Daoy (cell line): Measurements from ENCODE around the gene CD226. TPM values are rescaled to one million over a fixed set of nuclear protein-coding genes. Genes with fewer than 3 reads are reported as not detected.
"Not testable (repeated sequence)": the region's sequence is repeated elsewhere in the genome, so short reads cannot be mapped to it uniquely, and the experiment has no call there.

ENCODE experiments used
- DNase-seq: peaks from one replicate; pipeline ENCODE4 v3.0.0-alpha.2; 2015; ENCODE audit warnings: low read depth
- total RNA-seq: library from RNA; depleted of rRNA; stranded (reverse); fragments of >200 nt; shearing (Covaris generic); gene quantifications from 2 replicates; pipeline ENCODE4 v1.2.3, GENCODE V29; 2014

The CD226 gene
- total RNA-seq, 1 experiment from 2014 or later: 0.91 TPM

DNA sequence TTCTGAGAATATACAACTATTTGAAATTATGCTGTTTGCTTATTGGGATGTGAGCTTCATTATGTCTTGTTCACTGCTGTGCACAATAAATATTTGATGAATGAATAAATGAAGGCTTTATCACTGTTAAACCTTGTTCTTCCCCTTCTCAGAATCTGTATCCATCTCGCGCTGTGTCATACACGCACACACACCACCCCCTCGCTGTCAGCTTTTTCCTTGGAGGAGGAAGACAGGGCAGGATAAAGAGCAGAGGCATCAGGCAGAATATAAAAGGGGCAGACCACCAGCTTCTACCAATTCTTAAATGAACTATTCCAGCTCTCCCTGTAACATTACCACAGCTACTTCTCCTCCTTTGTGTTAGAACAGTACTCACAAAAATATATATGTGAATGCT lies 75.0 kb downstream of the CD226 start:
- DNase-seq: no peak

GRCh38 chr18:69871363-69871762 lies 76.3 kb downstream of the CD226 start:
- no peak for DNase-seq

DNA sequence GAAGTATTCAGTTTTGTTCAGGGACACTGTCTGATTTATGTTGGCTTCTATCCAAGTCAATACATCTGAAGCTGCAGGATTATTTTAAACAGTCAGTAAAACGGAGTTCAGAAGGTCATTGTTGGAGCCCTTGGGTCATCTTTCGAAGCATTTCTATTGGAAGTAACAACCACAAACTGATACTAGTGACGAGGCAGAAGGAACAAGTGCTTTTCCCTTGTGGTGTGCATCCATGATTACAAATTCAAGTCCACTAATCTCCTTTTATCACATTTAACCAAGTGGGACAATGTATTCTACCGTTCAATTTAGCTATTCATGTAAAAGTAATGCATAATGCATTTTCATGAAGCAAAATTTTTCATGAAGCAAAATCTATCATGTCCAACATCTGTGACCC lies 76.9 kb downstream of the CD226 start:
- DNase-seq: no peak

- DNase-seq: no peak
These were observed 81.5 kb downstream of the CD226 start for GRCh38 chr18:69866212-69866611.

DNA sequence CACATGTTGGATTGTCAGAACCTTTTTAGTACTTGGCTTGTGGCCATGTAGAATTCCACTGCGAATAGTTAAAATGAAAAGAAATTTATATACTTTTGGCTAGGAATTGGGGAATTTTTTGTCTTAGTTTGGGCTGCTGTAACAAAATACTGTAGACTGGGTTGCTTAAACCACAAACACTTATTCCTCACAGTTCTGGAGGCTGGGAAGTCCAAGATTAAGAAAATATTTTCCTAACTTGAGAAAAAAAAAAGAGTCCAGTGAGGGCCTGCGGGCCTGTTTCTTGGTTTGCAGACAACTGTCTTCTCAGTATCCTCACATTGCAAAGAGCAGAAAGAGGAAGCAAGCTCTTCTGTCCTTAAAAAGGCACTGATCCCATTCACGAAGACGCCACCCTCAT lies 81.9 kb downstream of the CD226 start:
- no peak for DNase-seq

DNA sequence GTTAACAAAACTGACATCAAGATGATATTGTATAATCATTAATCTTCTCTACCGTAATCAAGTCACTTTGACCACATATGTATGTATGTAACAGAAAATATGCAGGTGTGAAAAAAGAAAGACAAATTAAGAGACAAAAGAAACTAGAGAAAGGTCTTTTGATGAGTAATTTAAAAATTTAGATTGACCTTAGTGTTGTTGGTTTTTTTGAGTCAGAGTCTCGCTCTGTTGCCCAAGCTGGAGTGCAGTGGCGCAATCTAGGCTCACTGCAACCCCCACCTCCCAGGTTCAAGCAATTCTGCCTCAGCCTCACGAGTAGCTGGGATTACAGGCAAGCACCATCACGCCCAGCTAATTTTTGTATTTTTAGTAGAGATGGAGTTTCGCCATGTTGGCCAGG lies 82.9 kb downstream of the CD226 start:
- not testable (repeated sequence) for DNase-seq

GRCh38 chr18:69858897-69859296 lies 88.8 kb downstream of the CD226 start:
- DNase-seq: no peak

- DNase-seq: no peak
These were observed 93.2 kb downstream of the CD226 start for GRCh38 chr18:69854455-69854854.

DNA sequence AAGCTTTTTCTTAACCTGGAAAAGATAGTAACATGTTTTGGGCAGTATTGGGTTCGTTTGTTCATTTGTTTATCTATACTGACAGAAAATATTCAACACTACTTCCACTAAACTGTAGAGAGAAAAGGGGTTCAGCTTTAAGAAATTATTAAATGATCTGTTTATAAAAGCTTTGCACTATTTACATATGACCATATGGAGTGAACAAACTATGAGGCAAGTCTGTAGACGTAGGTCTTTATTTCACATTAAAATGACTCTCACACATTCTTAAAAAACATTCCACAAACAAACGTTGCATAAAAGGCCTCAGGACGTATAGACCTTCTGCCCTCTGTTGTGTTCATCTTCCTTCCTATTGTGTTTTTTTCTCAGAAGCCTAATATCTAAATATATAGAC lies 94.6 kb downstream of the CD226 start:
- DNase-seq: no peak

DNA sequence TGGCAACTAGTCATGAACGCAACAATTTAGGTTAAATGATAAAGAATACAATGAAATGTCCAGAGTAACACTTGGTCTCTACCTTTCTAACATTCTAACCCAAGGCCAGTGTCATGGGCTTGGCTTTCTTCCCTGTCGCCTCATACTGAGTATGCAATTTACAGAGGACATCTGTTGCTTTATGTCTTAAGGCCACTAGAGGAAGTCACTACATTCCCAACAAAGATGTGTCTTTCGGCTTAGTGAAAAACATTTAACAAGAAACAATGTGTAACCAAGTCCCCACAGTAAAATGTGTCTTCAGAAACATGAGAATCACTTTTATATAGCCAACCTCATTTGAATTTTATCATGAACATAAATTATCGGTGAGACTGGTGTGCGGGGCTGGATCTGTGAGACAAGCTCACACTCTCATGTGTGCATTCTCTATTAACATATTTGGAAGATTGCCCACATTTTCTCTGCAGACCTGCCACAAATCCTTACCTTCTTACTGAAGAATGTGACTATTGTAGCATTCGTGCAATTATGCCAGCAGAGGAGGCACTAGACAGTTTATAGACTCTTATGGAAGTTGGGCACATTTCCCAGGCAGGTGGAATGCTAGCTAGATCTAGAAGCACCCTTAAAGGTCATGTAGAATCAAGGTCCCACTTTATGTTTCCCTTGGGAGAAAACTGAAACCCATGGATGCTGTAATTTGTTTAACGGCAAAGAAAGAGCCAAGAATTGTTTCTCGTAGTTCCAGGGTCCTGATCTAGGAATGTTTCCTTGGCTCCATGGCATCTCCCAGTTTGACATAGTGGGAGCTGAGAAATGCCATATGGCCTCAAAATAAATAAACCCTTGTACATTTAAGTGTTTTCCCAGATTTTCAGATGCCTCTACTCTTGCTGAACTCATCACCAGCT lies 101.8 kb downstream of the CD226 start:
- peak; percentile 2 for DNase-seq

GRCh38 chr18:69844656-69845055 lies 103.0 kb downstream of the CD226 start:
- no peak for DNase-seq

DNA sequence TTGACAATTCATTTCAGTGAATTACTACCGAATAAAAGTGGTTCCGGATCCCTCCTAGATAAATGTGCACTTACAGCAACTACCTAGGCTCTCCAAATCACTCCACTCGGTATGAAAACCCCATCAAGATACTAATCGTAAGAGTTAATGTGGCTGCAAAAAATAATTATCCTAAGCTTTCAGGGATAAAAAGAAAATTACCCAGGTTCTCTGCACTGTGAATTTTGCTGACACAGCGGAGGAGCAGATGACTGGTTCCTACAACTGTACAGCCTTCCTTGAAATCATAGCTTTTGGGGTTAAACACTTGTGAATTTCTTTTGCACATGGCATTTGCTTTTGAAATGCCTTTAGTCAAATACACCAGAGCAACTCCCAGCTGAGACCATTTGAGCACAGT lies 104.7 kb downstream of the CD226 start:
- no peak for DNase-seq

DNA sequence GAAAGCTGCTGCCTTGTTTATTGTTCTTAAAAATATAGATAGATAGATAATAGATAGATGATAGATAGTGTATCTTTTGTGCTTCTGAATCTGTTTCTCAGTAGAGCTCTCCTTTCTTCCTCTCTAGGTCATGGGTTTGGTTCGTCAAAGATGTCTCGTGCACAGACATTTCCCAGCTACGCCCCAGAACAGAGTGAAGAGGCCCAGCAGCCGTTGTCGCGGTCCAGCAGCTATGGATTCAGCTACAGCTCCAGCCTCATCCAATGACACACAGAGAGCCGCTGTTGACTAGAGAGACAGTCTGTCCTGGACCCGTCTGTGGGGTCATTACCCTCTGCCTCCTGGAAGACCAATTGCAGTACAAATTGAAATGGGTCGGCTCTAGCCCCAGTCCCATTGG lies 106.6 kb downstream of the CD226 start:
- no peak for DNase-seq

- peak; percentile 33 for DNase-seq
These were observed 107.2 kb downstream of the CD226 start for GRCh38 chr18:69840445-69840844.

- DNase-seq: peak; percentile 5
These were observed 107.7 kb downstream of the CD226 start for GRCh38 chr18:69840001-69840400.

DNA sequence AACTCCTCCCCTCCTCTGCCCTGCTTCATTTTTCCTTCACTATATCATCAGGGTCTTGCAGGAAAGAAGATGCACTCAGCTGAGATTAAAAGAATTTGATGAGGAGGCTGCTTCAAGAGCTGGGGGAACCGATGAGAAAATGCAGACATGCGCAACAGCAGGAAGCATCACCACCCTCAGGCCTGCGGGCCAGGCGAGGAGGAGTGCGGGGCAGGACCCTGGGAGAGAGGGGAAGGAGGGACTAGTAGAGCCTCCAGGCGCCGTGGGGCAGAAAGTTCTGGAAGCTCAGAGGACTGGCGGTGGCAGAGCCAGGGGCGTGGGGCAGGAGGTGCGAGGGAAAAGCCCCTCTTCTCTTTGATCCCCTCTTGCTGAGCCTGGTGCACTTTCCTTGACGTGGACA lies 108.2 kb downstream of the CD226 start:
- DNase-seq: no peak

GRCh38 chr18:69838620-69839411 lies 108.9 kb downstream of the CD226 start:
- peak; percentile 61 for DNase-seq

DNA sequence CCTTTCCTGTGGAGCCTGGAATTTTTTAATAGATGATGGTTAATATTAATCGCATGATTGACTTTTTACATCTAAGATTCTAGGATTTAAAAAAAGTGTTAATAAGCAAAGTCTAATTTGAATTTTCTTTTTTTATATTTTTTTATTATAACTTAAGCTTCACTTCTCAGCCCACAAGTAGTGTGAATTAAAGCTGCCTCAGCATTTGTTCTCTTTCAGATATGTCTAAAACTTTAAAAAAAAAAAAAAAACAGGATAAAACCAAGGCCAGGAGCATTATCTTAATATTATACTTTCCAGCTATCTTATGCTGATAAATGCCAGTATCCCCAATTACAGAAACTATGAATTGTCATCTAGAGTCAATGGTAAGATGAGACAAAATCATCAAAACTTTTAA lies 109.7 kb downstream of the CD226 start:
- DNase-seq: no peak

DNA sequence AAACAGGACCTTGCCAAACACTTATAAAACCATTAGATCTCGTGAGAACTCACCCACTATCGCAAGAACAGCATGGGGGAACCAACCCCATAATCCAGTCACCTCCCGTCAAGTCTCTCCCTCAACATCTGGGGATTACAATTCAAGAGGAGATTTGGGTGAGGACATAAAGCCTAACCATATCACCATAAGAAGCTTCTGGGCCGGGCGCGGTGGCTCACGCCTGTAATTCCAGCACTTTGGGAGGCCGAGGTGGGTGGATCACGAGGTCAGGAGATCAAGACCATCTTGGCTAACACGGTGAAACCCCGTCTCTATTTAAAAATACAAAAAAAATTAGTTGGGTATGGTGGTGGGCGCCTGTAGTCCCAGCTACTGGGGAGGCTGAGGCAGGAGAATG lies 112.7 kb downstream of the CD226 start:
- not testable (repeated sequence) for DNase-seq

DNA sequence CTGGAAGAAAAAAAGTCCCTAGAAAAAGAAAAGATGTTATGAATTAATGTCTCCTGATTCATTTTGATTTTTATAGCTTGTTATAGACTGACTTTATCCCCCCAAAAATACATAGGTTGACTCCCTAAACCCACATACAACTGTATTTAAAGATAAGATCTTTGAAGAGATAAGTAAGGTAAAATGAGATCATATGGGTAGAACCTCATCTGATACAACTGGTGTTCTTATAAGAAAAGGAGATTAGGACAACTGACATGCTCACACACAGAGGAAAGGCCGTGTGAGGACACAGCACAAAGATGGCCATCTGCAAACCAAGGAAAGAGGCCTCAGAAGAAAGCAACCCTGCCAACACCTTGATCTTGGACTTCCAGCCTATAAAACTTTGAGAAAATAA lies 117.5 kb downstream of the CD226 start:
- DNase-seq: no peak

DNA sequence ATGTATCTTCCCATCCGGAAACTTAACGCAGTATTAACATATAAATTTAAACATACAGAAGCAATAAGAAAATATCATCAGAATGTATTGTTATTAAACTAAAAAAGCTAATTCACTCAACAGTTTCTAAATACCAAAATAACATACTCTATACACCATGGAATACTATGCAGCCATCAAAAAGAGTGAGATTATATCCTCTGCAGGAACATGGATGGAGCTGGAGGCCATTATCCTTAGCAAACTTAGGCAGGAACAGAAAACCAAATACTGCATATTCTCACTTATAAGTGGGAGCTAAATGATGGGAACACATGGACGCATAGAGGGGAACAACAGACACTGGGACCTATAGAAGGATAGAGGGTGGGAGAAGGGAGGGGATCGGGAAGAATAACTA lies 127.1 kb downstream of the CD226 start:
- no peak for DNase-seq

DNA sequence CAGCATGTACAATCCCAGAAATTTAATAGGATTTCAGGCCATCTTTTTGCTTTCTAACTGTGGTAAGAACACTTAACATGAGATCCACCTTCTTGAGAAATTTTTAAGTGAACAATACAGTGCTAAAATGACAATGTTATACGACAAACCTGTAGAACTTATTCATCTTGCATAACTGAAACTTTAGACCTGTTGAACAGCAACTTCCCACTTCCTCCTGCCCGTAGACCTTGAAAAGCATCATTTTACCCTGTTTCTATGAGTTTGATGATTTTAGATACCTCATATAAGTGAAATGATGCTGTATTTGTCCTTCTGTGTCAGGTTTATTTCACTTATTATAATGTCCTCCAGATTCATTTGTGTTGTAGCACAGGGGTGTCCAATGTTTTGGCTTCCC lies 128.2 kb downstream of the CD226 start:
- no peak for DNase-seq

DNA sequence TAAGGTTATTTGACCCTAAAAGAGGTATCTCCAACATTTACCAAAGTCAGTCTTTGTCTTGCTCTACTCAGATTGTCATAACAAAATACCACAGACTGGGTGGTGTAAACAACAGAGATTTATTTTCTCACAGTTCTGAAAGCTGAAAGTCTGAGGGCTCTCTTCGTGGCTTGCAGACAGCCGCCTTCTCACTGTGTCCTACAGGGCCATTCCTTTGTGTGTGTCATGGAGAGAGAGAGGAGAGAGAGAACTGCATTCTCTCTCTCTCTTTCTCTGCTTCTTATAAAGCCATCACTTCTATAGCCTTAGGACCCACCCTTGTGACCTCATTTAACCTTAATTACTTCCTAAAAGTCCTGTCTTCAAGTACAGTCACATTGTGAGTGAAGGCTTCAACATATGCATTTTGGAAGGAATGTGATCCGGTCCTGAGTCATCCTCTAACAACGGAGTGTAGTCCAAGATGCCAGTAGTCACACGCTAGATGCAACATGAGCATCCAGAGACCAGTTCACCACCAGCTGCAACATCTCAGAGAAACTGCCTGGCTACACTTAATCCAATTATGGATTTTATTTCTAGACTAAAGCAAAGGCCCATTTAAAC lies 130.2 kb downstream of the CD226 start:
- peak; percentile 19 for DNase-seq
